Suprapubic skin (tissue), 4 donors: ENCODE measurements around the gene KLK14. TPM values are rescaled to one million over a fixed set of nuclear protein-coding genes. Genes with fewer than 3 reads are reported as not detected.

Experiments used
- DNase-seq, 2 donors: peaks; one replicate each; pipeline ENCODE4 v3.0.0-alpha.2; 2019; ENCODE audit warnings: low spot score in 2 of 2
- H3K27ac ChIP-seq: fragments of 200-600 bp; sonication (generic); one replicate; pipeline ENCODE4 v1.5.1; 2019
- H3K27me3 ChIP-seq: fragments of 200-600 bp; sonication (generic); one replicate; pipeline ENCODE4 v1.5.1; 2019
- H3K36me3 ChIP-seq: fragments of 200-600 bp; sonication (generic); one replicate; pipeline ENCODE4 v1.5.1; 2019
- H3K4me1 ChIP-seq: fragments of 200-600 bp; sonication (generic); one replicate; pipeline ENCODE4 v1.5.1; 2019
- H3K4me3 ChIP-seq: fragments of 200-600 bp; sonication (generic); one replicate; pipeline ENCODE4 v1.5.1; 2019; ENCODE audit warnings: mild to moderate bottlenecking
- H3K9me3 ChIP-seq: fragments of 200-600 bp; sonication (generic); one replicate; pipeline ENCODE4 v1.5.1; 2019
- EP300 ChIP-seq: sonication (generic); formaldehyde crosslinking; IDR thresholded peaks from one replicate; pipeline ENCODE4 v1.6.1; 2017; ENCODE audit warnings: antibody characterized with exemption
- POLR2A ChIP-seq, 2 donors: fragments of 450-650 bp; IDR thresholded peaks; one replicate each; pipeline ENCODE4 v1.6.1; 2017; ENCODE audit warnings: antibody characterized with exemption in 2 of 2, mild to moderate bottlenecking in 2 of 2, moderate library complexity in 2 of 2
- POLR2AphosphoS5 ChIP-seq, 3 donors: sonication (generic); formaldehyde crosslinking; IDR thresholded peaks; one replicate each; pipeline ENCODE4 v1.6.1; 2017; ENCODE audit warnings: antibody characterized with exemption in 3 of 3
- WGBS: methylation state at CpG from one replicate; pipeline ENCODE4 v1.1.5; 2018; 5-methylcytosine and 5-hydroxymethylcytosine counted together
- total RNA-seq, 4 donors: library from RNA; depleted of rRNA; stranded (reverse); fragments of >200 nt; gene quantifications; one replicate each; pipeline ENCODE4 v1.1.0, GENCODE V29; 2016
- TF ChIP-seq, protein P1 (sequence below), 2 donors: fragments of 200-600 bp in 1 of 2; fragments of 450-650 bp in 1 of 2; sonication (generic) in 1 of 2; IDR thresholded peaks; one replicate each; pipeline ENCODE4 v1.5.1; 2016 to 2019; ENCODE audit warnings: antibody characterized with exemption in 2 of 2, mild to moderate bottlenecking in 1 of 2, moderate library complexity in 1 of 2

Gene KLK14
- total RNA-seq, 4 donors from 2014 or later: 3.8 to 22.8 (median 5.2) TPM

DNA sequence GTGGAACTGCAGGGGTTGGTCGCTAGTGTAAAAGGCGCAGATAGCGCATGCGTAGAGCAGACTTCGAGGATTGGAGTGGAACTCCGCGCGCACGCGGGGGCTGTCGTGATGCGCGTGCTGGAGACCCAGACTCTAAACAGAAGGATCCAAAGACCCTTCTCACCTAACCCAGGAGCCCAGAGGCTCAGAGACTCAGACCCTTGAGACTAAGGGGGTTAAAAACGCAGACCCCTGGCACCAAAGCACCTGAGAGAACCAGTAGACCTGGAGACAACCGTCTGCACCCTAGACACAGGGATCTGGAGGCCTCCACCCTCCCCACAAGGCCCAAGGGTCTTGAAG, 26.1 kb upstream of the KLK14 start:
- H3K4me1 ChIP-seq: peaks cover 22% of the 10 kb centered on the region
- TF ChIP-seq POLR2A (IDR thresholded peaks at IDR 0.05) (no peak), POLR2AphosphoS5 (IDR thresholded peaks at IDR 0.05) (no peak), EP300 (no peak)
- TF ChIP-seq, protein P1, sequence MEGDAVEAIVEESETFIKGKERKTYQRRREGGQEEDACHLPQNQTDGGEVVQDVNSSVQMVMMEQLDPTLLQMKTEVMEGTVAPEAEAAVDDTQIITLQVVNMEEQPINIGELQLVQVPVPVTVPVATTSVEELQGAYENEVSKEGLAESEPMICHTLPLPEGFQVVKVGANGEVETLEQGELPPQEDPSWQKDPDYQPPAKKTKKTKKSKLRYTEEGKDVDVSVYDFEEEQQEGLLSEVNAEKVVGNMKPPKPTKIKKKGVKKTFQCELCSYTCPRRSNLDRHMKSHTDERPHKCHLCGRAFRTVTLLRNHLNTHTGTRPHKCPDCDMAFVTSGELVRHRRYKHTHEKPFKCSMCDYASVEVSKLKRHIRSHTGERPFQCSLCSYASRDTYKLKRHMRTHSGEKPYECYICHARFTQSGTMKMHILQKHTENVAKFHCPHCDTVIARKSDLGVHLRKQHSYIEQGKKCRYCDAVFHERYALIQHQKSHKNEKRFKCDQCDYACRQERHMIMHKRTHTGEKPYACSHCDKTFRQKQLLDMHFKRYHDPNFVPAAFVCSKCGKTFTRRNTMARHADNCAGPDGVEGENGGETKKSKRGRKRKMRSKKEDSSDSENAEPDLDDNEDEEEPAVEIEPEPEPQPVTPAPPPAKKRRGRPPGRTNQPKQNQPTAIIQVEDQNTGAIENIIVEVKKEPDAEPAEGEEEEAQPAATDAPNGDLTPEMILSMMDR (IDR thresholded peaks at IDR 0.05): no peak
- no peaks in the 10 kb centered on the region for H3K9me3 ChIP-seq
- H3K27ac ChIP-seq: no peak overlapping the region
- no peaks in the 10 kb centered on the region for H3K27me3 ChIP-seq
- DNase-seq: no peak
- WGBS: 3% methylated on average over 15 of the region's 15 CpGs
- peak overlapping the region; percentile 84 for H3K4me3 ChIP-seq
- H3K36me3 ChIP-seq: peaks cover 10% of the 10 kb centered on the region

DNA sequence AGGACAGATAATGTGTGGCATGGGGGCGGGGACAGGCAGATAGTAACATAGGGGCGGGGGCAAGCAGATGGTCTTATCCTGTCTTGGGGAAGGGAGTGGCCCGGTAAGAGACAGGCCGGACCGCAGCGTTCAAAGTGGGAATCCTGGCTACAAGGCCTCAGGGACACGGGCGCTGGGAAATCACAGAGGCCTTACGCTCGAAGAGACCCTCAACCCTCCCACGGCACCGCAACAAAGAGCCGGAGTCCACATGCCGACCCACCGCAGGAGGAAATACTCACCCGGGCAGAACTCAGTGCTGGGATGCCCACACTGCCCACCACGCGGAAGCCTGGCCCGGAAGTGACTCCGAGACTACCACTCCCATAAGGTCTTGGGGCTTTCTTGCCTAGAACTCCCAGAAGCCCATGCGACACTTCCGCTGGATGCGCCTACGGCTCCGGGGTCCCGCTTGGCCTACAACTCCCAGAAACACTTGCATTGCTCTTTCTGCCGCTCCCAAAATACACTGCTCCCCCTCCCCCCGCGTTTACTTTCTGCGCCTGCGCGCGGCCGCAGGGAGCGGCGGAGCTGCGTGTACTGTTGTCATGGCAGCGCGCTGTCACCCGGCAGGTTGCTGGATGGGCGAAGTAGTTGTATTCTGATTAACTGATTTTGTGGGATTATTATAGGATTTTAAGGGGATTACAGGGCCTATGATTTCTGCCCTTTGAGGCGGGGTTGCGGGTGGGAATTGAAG, 25.5 kb upstream of the KLK14 start, which contains the start of gene CTU1:
Gene CTU1, minus strand, starts transcription at position 344 of the 739 bp plus-strand sequence. CDS start 3,840 bp downstream, outside the sequence.
- H3K4me1 ChIP-seq: peaks cover 22% of the 10 kb centered on the region
- peak within 1 kb of the TSS; percentile 74 for H3K27ac ChIP-seq
- peak; percentile 98 to 99 for DNase-seq
- H3K4me3 ChIP-seq: peak within 1 kb of the TSS; percentile 84
- TF ChIP-seq, protein P1 (IDR thresholded peaks at IDR 0.05): no peak
- TF ChIP-seq POLR2A (IDR thresholded peaks at IDR 0.05) (no peak), EP300 (no peak), POLR2AphosphoS5 (IDR thresholded peaks at IDR 0.05) (no peak)
- under 1% methylated on average over 35 of the region's 43 CpGs for WGBS
- peaks cover 15% of the 10 kb centered on the region for H3K36me3 ChIP-seq
- H3K27me3 ChIP-seq: no peaks in the 10 kb centered on the region
- H3K9me3 ChIP-seq: no peaks in the 10 kb centered on the region

DNA sequence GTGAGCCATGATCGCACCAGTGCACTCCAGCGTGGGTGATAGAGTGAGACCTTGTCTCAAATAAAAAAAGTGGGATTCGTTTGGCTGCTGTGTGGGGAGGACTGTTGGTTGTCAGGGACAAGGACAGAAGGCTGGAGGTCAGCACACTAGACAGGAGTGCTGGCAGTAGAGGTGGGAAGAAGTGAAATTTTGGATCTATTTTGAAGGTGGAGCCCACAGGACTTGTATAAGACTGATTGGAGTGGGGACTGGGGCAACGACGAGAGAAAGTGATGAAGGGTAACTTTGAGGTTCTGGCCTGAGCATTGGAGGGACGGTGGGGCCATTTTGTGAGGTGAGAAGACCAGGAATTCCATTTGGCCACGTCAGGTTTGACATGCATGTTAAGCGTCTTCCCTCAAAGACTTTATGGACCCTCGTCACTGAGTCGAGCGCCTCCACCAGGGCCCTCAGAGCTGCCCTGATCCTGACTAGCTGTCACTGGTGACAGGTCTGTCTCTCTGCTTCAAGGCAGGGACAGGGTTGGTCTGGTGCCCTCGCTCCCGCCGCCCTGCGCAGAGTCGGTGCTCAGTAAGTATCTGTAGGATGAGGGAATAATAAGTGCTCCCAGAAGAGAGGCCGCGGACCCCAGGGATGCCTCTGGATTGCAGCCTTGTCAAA, 24.8 kb upstream of the KLK14 start:
- H3K4me1 ChIP-seq: peaks cover 22% of the 10 kb centered on the region
- DNase-seq: peak in 1 of 2 donors; percentile 75
- 14% methylated on average over 18 of the region's 18 CpGs for WGBS
- peak overlapping the region; percentile 74 for H3K27ac ChIP-seq
- H3K36me3 ChIP-seq: peaks cover 22% of the 10 kb centered on the region
- no peaks in the 10 kb centered on the region for H3K9me3 ChIP-seq
- TF ChIP-seq, protein P1 (IDR thresholded peaks at IDR 0.05): no peak
- TF ChIP-seq EP300: no peak
- no peak for TF ChIP-seq POLR2A (IDR thresholded peaks at IDR 0.05)
- TF ChIP-seq POLR2AphosphoS5 (IDR thresholded peaks at IDR 0.05): no peak
- peak overlapping the region; percentile 84 for H3K4me3 ChIP-seq
- H3K27me3 ChIP-seq: no peaks in the 10 kb centered on the region

DNA sequence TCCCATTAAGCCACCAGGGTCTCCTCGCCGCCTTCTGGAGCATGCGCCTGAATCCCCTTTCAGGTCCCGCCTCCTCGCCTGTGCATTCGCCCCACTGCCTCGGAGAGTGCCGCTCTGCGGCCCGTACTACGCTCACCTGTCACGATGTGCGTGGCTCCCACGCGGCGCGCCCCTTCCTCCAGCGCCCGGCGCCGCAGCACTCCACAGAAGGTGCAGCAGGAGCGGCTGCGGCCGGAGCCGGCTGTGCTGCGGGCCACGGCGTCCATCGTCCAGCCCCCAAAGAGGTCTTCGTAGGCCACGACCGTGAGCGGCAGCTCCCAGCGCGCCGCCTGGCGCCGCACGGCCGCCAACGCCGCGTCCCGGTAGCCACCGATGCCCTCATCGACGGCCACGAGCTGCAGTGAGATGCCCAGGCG, 21.2 kb upstream of the KLK14 start:
- TF ChIP-seq POLR2A (IDR thresholded peaks at IDR 0.05) (no peak), EP300 (no peak), POLR2AphosphoS5 (IDR thresholded peaks at IDR 0.05) (no peak)
- TF ChIP-seq, protein P1 (IDR thresholded peaks at IDR 0.05): no peak
- H3K4me1 ChIP-seq: peaks cover 30% of the 10 kb centered on the region
- H3K27ac ChIP-seq: no peak overlapping the region
- no peaks in the 10 kb centered on the region for H3K9me3 ChIP-seq
- no peak overlapping the region for H3K4me3 ChIP-seq
- H3K27me3 ChIP-seq: no peaks in the 10 kb centered on the region
- no peak for DNase-seq
- 92% methylated on average over 21 of the region's 49 CpGs for WGBS
- peaks cover 40% of the 10 kb centered on the region for H3K36me3 ChIP-seq

DNA sequence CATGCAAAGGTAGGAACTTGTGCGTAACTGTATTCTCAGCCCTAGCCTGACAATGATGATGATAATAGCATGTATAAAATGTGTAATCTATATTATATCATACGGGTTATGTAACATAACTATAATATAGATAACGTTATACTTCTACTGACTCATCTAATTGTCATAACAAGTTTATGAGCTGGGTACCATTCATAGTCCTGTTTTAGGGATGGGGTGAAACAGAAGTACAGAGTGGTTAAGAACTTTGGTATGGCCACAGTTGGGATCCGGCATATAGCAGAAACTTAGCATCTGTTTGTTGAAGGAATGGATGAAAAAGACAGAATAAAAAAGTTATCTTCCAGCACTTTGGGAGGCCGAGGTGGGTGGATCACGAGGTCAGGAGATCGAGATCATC, 20.3 kb upstream of the KLK14 start:
- Histone ChIP-seq H3K4me3 (no peak overlapping the region), H3K9me3 (no peaks in the 10 kb centered on the region), H3K4me1 (peaks cover 26% of the 10 kb centered on the region), H3K27ac (no peak overlapping the region), H3K36me3 (peaks cover 46% of the 10 kb centered on the region), H3K27me3 (no peaks in the 10 kb centered on the region)
- TF ChIP-seq, protein P1 (IDR thresholded peaks at IDR 0.05): no peak
- TF ChIP-seq EP300: no peak
- TF ChIP-seq POLR2AphosphoS5 (IDR thresholded peaks at IDR 0.05): no peak
- TF ChIP-seq POLR2A (IDR thresholded peaks at IDR 0.05): no peak
- WGBS: 76% methylated on average over 7 of the region's 7 CpGs
- DNase-seq: no peak
